ENCODE measurements around the gene RFX3. TPM values are rescaled to one million over a fixed set of nuclear protein-coding genes. Genes with fewer than 3 reads are reported as not detected.
A peak's percentile ranks its signal among the peaks of the same experiment; 100 is the strongest.

The RFX3 gene
- total and polyA plus RNA-seq, 12 donors = 1.4 to 14.2 (median 5.5) TPM

GRCh38 chr9:3513265-3513818 lies 12.5 kb downstream of the RFX3 start:
- Histone ChIP-seq H3K27me3 (no peaks in the 10 kb centered on the region), H3K9me3 (replicated peaks in 1 of 3) (no peaks in the 10 kb centered on the region), H3K4me1 (replicated peaks in 1 of 2) (peaks cover 0 to 28% of the 10 kb centered on the region in 2 donors), H3K27ac (no peak overlapping the region), H3K36me3 (replicated peaks in 1 of 2) (no peaks in the 10 kb centered on the region), H3K4me3 (no peak overlapping the region)
- WGBS, 4 donors = 63 to 82% (median 72%) methylated on average over 2 of the region's 2 CpGs
- DNase-seq = no peak
- intact Hi-C loops (cut with DNase I) = no loop called here
- TF ChIP-seq, protein P1, sequence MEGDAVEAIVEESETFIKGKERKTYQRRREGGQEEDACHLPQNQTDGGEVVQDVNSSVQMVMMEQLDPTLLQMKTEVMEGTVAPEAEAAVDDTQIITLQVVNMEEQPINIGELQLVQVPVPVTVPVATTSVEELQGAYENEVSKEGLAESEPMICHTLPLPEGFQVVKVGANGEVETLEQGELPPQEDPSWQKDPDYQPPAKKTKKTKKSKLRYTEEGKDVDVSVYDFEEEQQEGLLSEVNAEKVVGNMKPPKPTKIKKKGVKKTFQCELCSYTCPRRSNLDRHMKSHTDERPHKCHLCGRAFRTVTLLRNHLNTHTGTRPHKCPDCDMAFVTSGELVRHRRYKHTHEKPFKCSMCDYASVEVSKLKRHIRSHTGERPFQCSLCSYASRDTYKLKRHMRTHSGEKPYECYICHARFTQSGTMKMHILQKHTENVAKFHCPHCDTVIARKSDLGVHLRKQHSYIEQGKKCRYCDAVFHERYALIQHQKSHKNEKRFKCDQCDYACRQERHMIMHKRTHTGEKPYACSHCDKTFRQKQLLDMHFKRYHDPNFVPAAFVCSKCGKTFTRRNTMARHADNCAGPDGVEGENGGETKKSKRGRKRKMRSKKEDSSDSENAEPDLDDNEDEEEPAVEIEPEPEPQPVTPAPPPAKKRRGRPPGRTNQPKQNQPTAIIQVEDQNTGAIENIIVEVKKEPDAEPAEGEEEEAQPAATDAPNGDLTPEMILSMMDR (IDR thresholded peaks at IDR 0.05) = no peak
- no peak for TF ChIP-seq POLR2A (IDR thresholded peaks at IDR 0.05)

DNA sequence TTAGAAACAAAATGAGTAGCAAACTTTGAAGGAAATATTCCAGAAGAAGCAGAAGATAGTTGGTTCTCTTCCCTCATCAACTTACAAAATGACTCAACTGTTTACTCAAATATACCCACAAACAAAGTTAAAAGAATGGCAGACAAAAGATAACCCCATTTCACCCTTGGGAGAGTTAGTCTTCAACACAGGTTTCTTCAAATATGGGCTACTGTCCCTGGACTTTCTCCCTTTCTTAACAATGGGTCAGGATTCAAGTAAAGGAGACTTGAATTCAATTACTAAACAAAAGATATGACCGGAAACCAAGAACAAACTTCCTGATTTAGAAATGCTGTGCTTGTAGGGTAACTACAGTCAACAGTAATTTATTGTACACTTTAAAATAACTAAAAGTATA lies 14.2 kb downstream of the RFX3 start:
- TF ChIP-seq, protein P1 (IDR thresholded peaks at IDR 0.05) = no peak
- no peak for TF ChIP-seq POLR2A (IDR thresholded peaks at IDR 0.05)
- Histone ChIP-seq H3K4me3 (no peak overlapping the region), H3K36me3 (replicated peaks in 1 of 2) (no peaks in the 10 kb centered on the region)

GRCh38 chr9:3510796-3511195 lies 15.0 kb downstream of the RFX3 start:
- intact Hi-C loops (cut with DNase I) = no loop called here
- Histone ChIP-seq H3K27me3 (no peaks in the 10 kb centered on the region), H3K4me1 (replicated peaks in 1 of 2) (peaks cover 0 to 32% of the 10 kb centered on the region in 2 donors), H3K4me3 (no peak overlapping the region), H3K36me3 (replicated peaks in 1 of 2) (no peaks in the 10 kb centered on the region), H3K9me3 (replicated peaks in 1 of 3) (no peaks in the 10 kb centered on the region), H3K27ac (peak overlapping the region in 1 of 5 donors; percentile 39)
- no peak for TF ChIP-seq POLR2A (IDR thresholded peaks at IDR 0.05)
- TF ChIP-seq, protein P1 (IDR thresholded peaks at IDR 0.05) = no peak
- 93 to 100% (median 95%) methylated on average over 1 of the region's 1 CpG for WGBS, 4 donors
- DNase-seq = no peak

More for the DNA sequence above, 14.2 kb downstream of the RFX3 start:
- Histone ChIP-seq H3K27me3 (no peaks in the 10 kb centered on the region), H3K4me1 (replicated peaks in 1 of 2) (peaks cover 0 to 32% of the 10 kb centered on the region in 2 donors), H3K27ac (peak overlapping the region in 2 of 5 donors; percentile 8 to 39), H3K9me3 (replicated peaks in 1 of 3) (no peaks in the 10 kb centered on the region)
- WGBS, 4 donors = 65 to 79% (median 69%) methylated on average over 1 of the region's 1 CpG
- intact Hi-C loops (cut with DNase I) = no loop called here
- DNase-seq = no peak

- TF ChIP-seq, protein P1 (IDR thresholded peaks at IDR 0.05) = no peak
- no peak for TF ChIP-seq POLR2A (IDR thresholded peaks at IDR 0.05)
- WGBS, 4 donors = 82 to 96% (median 88%) methylated on average over 1 of the region's 1 CpG
- DNase-seq = no peak
- intact Hi-C loops (cut with DNase I) = no loop called here
- Histone ChIP-seq H3K9me3 (replicated peaks in 1 of 3) (no peaks in the 10 kb centered on the region), H3K27me3 (no peaks in the 10 kb centered on the region), H3K27ac (no peak overlapping the region), H3K4me1 (replicated peaks in 1 of 2) (peaks cover 0 to 32% of the 10 kb centered on the region in 2 donors), H3K4me3 (no peak overlapping the region), H3K36me3 (replicated peaks in 1 of 2) (no peaks in the 10 kb centered on the region)
These were observed 15.9 kb downstream of the RFX3 start for GRCh38 chr9:3509926-3510325.

Measured in adrenal gland (tissue), 12 donors.